ENCODE measurements around the gene AMACR. TPM values are rescaled to one million over a fixed set of nuclear protein-coding genes. Genes with fewer than 3 reads are reported as not detected.
A peak's percentile ranks its signal among the peaks of the same experiment; 100 is the strongest.
"Not testable (repeated sequence)": the region's sequence is repeated elsewhere in the genome, so short reads cannot be mapped to it uniquely, and the experiment has no call there.

AMACR gene
- total and polyA plus RNA-seq, 2 experiments from 2014 or later = 68.6 to 92.4 TPM

DNA sequence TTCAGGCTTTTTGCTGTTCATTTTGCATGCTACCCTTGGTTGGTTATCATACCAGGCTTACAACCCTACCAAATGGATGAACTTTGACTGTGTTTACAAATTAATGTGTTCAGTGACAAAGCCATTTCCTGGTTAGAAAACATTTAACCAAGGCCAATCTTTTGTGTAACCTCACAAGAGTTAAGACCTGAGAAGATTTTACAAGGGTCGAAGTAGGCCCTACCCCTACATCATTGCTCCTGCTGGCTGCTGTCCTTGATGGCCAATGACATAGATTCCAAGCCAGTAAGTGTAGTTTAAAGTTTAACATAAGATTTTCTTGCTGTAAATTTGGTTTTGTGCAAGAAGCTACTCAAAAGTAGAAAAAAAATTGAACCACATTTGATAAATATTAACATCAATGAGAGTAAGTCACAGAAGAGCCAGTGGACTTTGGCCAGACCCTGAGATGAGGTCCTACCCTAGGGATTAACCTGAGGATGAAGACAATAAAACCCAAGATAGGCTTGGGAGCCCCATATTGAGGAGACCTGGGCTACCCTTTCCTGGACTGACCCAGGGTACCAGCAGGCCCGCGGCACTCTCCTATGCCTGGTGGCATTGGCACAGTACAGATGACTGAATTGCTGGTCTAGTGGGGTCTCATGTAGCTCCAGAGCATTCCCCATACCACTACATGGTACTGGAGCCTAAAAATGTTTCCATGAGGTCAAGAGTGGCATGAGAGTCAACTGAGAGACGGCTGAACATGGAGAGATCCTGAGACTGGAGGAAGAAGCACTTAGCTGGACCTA, 26.9 kb upstream of the AMACR start:
- Histone ChIP-seq H4K20me1 (ENCODE audit: insufficient read depth, poor library complexity, severe bottlenecking) (no peaks in the 10 kb centered on the region), H3K27ac (peak overlapping the region; percentile 61), H2AFZ (no peak overlapping the region), H3K36me3 (replicated peaks; ENCODE audit: insufficient read depth, low read depth) (no peaks in the 10 kb centered on the region), H3K4me2 (peak overlapping the region; percentile 39), H3K9me3 (ENCODE audit: low read depth) (no peaks in the 10 kb centered on the region), H3K4me1 (ENCODE audit: insufficient read depth) (peaks cover 4% of the 10 kb centered on the region), H3K79me2 (no peaks in the 10 kb centered on the region), H3K27me3 (no peaks in the 10 kb centered on the region), H3K4me3 (no peak overlapping the region), H3K9me2 (replicated peaks; ENCODE audit: insufficient read depth) (no peaks in the 10 kb centered on the region)
- 93% methylated on average over 4 of the region's 4 CpGs for WGBS (ENCODE audit: low lambda C conversion rate, missing lambda C conversion rate)
- DNase-seq (ENCODE audit: low spot score) = no peak
- TF ChIP-seq EZH2phosphoT487 (IDR thresholded peaks at IDR 0.05; ENCODE audit: low read depth, severe bottlenecking, unreplicated experiment) (no peak), EZH2 (IDR thresholded peaks at IDR 0.05; ENCODE audit: borderline replicate concordance) (no peak)
- TF ChIP-seq, protein P1, sequence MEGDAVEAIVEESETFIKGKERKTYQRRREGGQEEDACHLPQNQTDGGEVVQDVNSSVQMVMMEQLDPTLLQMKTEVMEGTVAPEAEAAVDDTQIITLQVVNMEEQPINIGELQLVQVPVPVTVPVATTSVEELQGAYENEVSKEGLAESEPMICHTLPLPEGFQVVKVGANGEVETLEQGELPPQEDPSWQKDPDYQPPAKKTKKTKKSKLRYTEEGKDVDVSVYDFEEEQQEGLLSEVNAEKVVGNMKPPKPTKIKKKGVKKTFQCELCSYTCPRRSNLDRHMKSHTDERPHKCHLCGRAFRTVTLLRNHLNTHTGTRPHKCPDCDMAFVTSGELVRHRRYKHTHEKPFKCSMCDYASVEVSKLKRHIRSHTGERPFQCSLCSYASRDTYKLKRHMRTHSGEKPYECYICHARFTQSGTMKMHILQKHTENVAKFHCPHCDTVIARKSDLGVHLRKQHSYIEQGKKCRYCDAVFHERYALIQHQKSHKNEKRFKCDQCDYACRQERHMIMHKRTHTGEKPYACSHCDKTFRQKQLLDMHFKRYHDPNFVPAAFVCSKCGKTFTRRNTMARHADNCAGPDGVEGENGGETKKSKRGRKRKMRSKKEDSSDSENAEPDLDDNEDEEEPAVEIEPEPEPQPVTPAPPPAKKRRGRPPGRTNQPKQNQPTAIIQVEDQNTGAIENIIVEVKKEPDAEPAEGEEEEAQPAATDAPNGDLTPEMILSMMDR (IDR thresholded peaks at IDR 0.05; ENCODE audit: poor library complexity) = no peak

DNA sequence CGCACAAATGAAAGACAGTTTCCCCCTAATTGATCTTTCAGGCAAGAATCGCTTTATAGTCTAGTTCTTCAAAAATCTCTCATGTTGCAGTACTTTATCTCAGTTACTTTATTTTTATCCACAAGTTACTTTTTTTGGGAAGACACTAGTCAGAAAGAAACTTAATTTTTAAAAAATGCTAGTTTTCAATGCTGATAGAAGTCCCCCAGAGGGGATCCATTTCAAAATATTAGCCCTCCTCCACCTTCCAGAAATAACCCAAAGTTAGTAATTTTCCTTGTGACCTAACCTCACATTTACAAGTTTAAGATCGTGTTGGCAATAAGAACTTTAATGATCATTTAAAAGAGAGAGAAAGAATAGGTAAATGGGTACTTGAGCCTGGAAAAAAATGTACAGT, 24.1 kb upstream of the AMACR start:
- no peak for TF ChIP-seq EZH2phosphoT487 (IDR thresholded peaks at IDR 0.05; ENCODE audit: low read depth, severe bottlenecking, unreplicated experiment)
- no peak for TF ChIP-seq EZH2 (IDR thresholded peaks at IDR 0.05; ENCODE audit: borderline replicate concordance)
- TF ChIP-seq, protein P1 (IDR thresholded peaks at IDR 0.05; ENCODE audit: poor library complexity) = no peak
- no peak for DNase-seq (ENCODE audit: low spot score)
- no peaks in the 10 kb centered on the region for H3K27me3 ChIP-seq
- no peaks in the 10 kb centered on the region for H3K9me2 ChIP-seq (replicated peaks; ENCODE audit: insufficient read depth)
- no peak overlapping the region for H2AFZ ChIP-seq
- no peak overlapping the region for H3K27ac ChIP-seq
- no peaks in the 10 kb centered on the region for H3K36me3 ChIP-seq (replicated peaks; ENCODE audit: insufficient read depth, low read depth)
- H4K20me1 ChIP-seq (ENCODE audit: insufficient read depth, poor library complexity, severe bottlenecking) = no peaks in the 10 kb centered on the region
- 94% methylated on average over 3 of the region's 3 CpGs for WGBS (ENCODE audit: low lambda C conversion rate, missing lambda C conversion rate)
- no peak overlapping the region for H3K4me2 ChIP-seq
- H3K79me2 ChIP-seq = no peaks in the 10 kb centered on the region
- H3K4me1 ChIP-seq (ENCODE audit: insufficient read depth) = peaks cover 4% of the 10 kb centered on the region
- no peaks in the 10 kb centered on the region for H3K9me3 ChIP-seq (ENCODE audit: low read depth)
- H3K4me3 ChIP-seq = no peak overlapping the region

DNA sequence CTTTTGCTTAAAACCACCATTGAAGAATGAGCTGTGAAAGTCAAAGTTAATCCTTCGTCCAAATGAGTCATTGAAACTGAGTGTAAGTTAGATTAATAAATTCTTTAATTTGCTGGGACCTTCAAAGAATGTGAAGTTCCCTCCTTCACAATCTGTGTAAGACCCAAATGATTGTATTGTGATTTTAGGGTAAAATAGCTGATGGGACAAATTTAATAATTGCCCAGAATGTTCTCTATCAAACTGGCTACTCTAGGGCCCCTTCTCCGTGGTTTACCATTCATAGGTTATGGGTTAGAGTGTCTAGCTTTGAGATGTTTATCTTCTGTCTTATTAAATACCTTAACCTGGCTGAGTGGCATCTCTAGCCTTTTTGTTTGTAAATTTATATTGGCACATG, 23.3 kb upstream of the AMACR start:
- TF ChIP-seq, protein P1 (IDR thresholded peaks at IDR 0.05; ENCODE audit: poor library complexity) = no peak
- no peak for TF ChIP-seq EZH2 (IDR thresholded peaks at IDR 0.05; ENCODE audit: borderline replicate concordance)
- no peak for TF ChIP-seq EZH2phosphoT487 (IDR thresholded peaks at IDR 0.05; ENCODE audit: low read depth, severe bottlenecking, unreplicated experiment)
- Histone ChIP-seq H3K4me3 (no peak overlapping the region), H3K27me3 (no peaks in the 10 kb centered on the region), H3K9me3 (ENCODE audit: low read depth) (no peaks in the 10 kb centered on the region), H4K20me1 (ENCODE audit: insufficient read depth, poor library complexity, severe bottlenecking) (no peaks in the 10 kb centered on the region), H3K36me3 (replicated peaks; ENCODE audit: insufficient read depth, low read depth) (no peaks in the 10 kb centered on the region), H3K79me2 (no peaks in the 10 kb centered on the region), H3K9me2 (replicated peaks; ENCODE audit: insufficient read depth) (no peaks in the 10 kb centered on the region), H3K4me2 (no peak overlapping the region), H2AFZ (no peak overlapping the region), H3K4me1 (ENCODE audit: insufficient read depth) (peaks cover 4% of the 10 kb centered on the region), H3K27ac (no peak overlapping the region)
- 94% methylated on average over 2 of the region's 2 CpGs for WGBS (ENCODE audit: low lambda C conversion rate, missing lambda C conversion rate)
- DNase-seq (ENCODE audit: low spot score) = no peak

DNA sequence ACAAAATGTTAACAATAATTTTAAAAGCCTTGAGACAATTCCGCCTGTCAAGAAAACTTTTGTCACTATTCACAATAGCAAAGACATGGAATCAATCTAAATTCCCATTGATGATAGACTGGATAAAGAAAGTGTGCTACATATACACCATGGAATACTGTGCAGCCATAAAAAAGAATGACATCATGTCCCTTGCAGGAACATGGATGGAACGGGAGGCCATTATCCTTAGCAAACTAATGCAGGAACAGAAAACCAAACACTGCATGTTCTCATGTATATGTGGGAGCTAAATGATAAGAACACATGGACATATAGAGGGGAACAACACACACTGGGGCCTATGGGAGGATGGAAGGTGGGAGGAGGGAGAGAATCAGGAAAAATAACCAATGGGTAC, 22.7 kb upstream of the AMACR start:
- H3K27ac ChIP-seq; H3K27me3 ChIP-seq; H3K9me2 ChIP-seq (replicated peaks; ENCODE audit: insufficient read depth): not testable (repeated sequence)

More for the DNA sequence above, 22.7 kb upstream of the AMACR start:
- H3K79me2 ChIP-seq; DNase-seq (ENCODE audit: low spot score); H3K4me2 ChIP-seq; H3K9me3 ChIP-seq (ENCODE audit: low read depth); H3K4me1 ChIP-seq (ENCODE audit: insufficient read depth); H3K36me3 ChIP-seq (replicated peaks; ENCODE audit: insufficient read depth, low read depth); H2AFZ ChIP-seq; H4K20me1 ChIP-seq (ENCODE audit: insufficient read depth, poor library complexity, severe bottlenecking); H3K4me3 ChIP-seq: not testable (repeated sequence)
- 96% methylated on average over 2 of the region's 2 CpGs for WGBS (ENCODE audit: low lambda C conversion rate, missing lambda C conversion rate)

All from hepatocyte (in vitro differentiated cells).